SK-N-SH treated with all-trans-retinoic acid at 6 μM for 48 hours (cell line): ENCODE data around the gene ATG16L1.

Experiments
- ARNTL ChIP-seq: fragments of 450-650 bp; formaldehyde crosslinking; IDR thresholded peaks from 2 replicates; pipeline ENCODE4 v1.5.0; 2020; ENCODE audit warnings: low read depth, mild to moderate bottlenecking, moderate library complexity, borderline replicate concordance
- CSRNP3 ChIP-seq: fragments of 250-450 bp; sonication (Bioruptor Pico); IDR thresholded peaks from 2 replicates; pipeline ENCODE4 v1.5.1; 2021; ENCODE audit warnings: mild to moderate bottlenecking, moderate library complexity
- ESRRG ChIP-seq: fragments of 250-450 bp; sonication (Bioruptor Pico); IDR thresholded peaks from 2 replicates; pipeline ENCODE4 v1.6.1; 2021; ENCODE audit warnings: mild to moderate bottlenecking
- RARB ChIP-seq: fragments of 250-450 bp; sonication (Bioruptor Pico); IDR thresholded peaks from 2 replicates; pipeline ENCODE4 v1.8.0; 2021; ENCODE audit warnings: mild to moderate bottlenecking, moderate library complexity
- ZFP30 ChIP-seq: fragments of 450-650 bp; formaldehyde crosslinking; IDR thresholded peaks from 2 replicates; pipeline ENCODE4 v1.5.0; 2022; ENCODE audit warnings: mild to moderate bottlenecking, moderate library complexity
- TF ChIP-seq, protein P1 (sequence below): fragments of 250-450 bp; sonication (Bioruptor Pico); IDR thresholded peaks from 2 replicates; pipeline ENCODE4 v1.5.1; 2020; ENCODE audit warnings: low read depth, mild to moderate bottlenecking, moderate library complexity

DNA sequence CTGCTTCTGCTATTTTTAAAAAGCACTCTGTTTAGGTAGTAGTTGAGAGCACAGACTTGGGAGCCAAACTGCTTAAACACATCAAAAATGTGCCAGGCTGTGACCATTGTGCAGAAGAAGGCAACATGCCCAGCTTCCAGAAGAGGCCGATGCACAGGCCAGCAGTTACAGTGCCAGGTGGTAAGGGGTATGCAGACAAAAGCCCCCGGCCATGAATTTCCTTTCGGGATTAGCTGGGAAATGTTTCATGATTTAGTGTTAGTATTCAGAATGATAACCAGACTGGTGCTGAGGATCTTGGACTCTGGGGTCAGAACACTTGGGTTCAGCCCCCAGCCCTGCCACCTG, 40.0 kb upstream of the ATG16L1 start:
- TF ChIP-seq ARNTL = no peak
- no peak for TF ChIP-seq RARB (CRISPR knock-in tag)
- TF ChIP-seq ZFP30 (CRISPR knock-in tag) = no peak
- no peak for TF ChIP-seq ESRRG (CRISPR knock-in tag)
- TF ChIP-seq, protein P1, sequence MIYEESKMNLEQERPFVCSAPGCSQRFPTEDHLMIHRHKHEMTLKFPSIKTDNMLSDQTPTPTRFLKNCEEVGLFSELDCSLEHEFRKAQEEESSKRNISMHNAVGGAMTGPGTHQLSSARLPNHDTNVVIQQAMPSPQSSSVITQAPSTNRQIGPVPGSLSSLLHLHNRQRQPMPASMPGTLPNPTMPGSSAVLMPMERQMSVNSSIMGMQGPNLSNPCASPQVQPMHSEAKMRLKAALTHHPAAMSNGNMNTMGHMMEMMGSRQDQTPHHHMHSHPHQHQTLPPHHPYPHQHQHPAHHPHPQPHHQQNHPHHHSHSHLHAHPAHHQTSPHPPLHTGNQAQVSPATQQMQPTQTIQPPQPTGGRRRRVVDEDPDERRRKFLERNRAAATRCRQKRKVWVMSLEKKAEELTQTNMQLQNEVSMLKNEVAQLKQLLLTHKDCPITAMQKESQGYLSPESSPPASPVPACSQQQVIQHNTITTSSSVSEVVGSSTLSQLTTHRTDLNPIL (CRISPR knock-in tag) = no peak
- no peak for TF ChIP-seq CSRNP3 (CRISPR knock-in tag)
